Kidney (tissue), 14 donors: Measurements from ENCODE around the gene GABRR3. TPM values are rescaled to one million over a fixed set of nuclear protein-coding genes. Genes with fewer than 3 reads are reported as not detected.

ENCODE experiments used
- DNase-seq, 5 donors: peaks; one replicate each; pipeline ENCODE4 v3.0.0-alpha.2; 2013 to 2020
- FAIRE-seq: peaks from 2 replicates; lab custom pipeline; 2012; peaks lifted over from hg19 to GRCh38; lab: Jason Lieb, UNC
- H3K27ac ChIP-seq, 2 donors: one replicate each; pipeline ENCODE4 v1.7.0; 2013; ENCODE audit warnings: low read depth in 2 of 2, low read length in 2 of 2, inconsistent platforms in 1 of 2
- H3K27me3 ChIP-seq: one replicate; pipeline ENCODE4 v1.7.1; 2013; ENCODE audit warnings: low read length, inconsistent platforms; ENCODE audit not compliant: control insufficient read depth, insufficient read depth
- H3K36me3 ChIP-seq, 3 donors: one replicate each; pipeline versions ENCODE4 v1.7.0 to v1.7.1; 2013; ENCODE audit warnings: low read length in 3 of 3, control low read depth in 1 of 3, inconsistent platforms in 1 of 3; ENCODE audit not compliant: insufficient read depth in 3 of 3, control insufficient read depth in 2 of 3
- H3K4me1 ChIP-seq, 3 donors: one replicate each; pipeline versions ENCODE4 v1.7.0 to v1.7.1; 2013; ENCODE audit warnings: low read length in 3 of 3, inconsistent platforms in 1 of 3, low read depth in 1 of 3; ENCODE audit not compliant: control insufficient read depth in 2 of 3, insufficient read depth in 2 of 3
- H3K4me3 ChIP-seq, 3 donors: one replicate each; pipeline versions ENCODE4 v1.7.0 to v1.8.1; 2013; ENCODE audit warnings: low read length in 3 of 3, control low read depth in 1 of 3, inconsistent platforms in 1 of 3
- H3K9ac ChIP-seq, 3 donors: one replicate each; pipeline versions ENCODE4 v1.7.0 to v1.7.1; 2013; ENCODE audit warnings: low read length in 3 of 3, control low read depth in 1 of 3, inconsistent platforms in 1 of 3
- H3K9me3 ChIP-seq, 3 donors: one replicate each; pipeline versions ENCODE4 v1.7.0 to v1.7.1; 2013; ENCODE audit warnings: low read length in 3 of 3, control low read depth in 1 of 3, inconsistent platforms in 1 of 3; ENCODE audit not compliant: control insufficient read depth in 2 of 3, insufficient read depth in 1 of 3
- intact Hi-C: fragments of 100-400 bp; cut with DNase I; formaldehyde crosslinking; loops from one replicate; pipeline ENCODE4 v1.11.1; 2022
- polyA plus RNA-seq: library from polyadenylated mRNA; stranded (reverse); fragments of 350-450 nt; fragmentation: Illumina TruSeq; extraction: RNeasy Lipid Tissue Mini Kit (QIAGEN cat#74804); gene quantifications from one replicate; pipeline ENCODE4 v1.2.3, GENCODE V29; 2014; ENCODE audit warnings: low read depth, low replicate concordance; ENCODE audit not compliant: insufficient read depth
- total RNA-seq: library from RNA; stranded (reverse); fragmentation: NEBNext Ultra II Directional; extraction: Animal tissue kit (Norgen Biotek cat#: 25700); gene quantifications from one replicate; pipeline ENCODE4 v1.2.1, GENCODE V29; 2021
- TF ChIP-seq, protein P1 (sequence below): IDR thresholded peaks from 3 replicates; pipeline ENCODE4 v1.5.1; 2012; ENCODE audit warnings: mild to moderate bottlenecking, moderate library complexity, borderline replicate concordance; ENCODE audit not compliant: insufficient read depth; ENCODE audit errors: extremely low read depth
- donor health status: control.
- donor health status: control.
- donor health status: control.
- donor health status: control.
- donor health status: control.
- donor health status: DM: yes; HTN: yes; CAD: no.
- donor health status: Normal renal cell carcinoma (clear cell type).

GABRR3 gene
- total and polyA plus RNA-seq, 2 donors from 2014 or later = not detected

DNA sequence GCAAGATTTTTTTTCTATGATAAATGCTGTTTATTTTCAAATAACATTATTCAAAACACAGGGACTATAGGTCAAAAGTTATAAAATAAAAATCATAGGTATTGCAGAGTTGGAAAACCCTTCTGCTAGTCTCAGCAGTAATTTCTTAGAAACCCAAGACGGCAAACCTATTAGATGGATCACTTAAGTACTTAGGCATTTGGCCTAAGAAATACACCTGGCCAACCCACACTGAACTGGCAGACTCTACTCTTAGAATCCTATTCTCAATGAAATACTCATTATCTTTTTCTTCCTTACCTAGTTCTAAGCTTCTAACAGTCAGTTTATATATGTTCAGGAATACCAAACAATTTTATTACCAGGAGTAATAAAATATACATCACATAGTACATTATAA, 32.4 kb downstream of the GABRR3 start:
- Histone ChIP-seq H3K9ac (no peak overlapping the region), H3K9me3 (no peaks in the 10 kb centered on the region), H3K4me3 (no peak overlapping the region), H3K4me1 (no peaks in the 10 kb centered on the region), H3K36me3 (no peaks in the 10 kb centered on the region), H3K27ac (no peak overlapping the region), H3K27me3 (no peaks in the 10 kb centered on the region)
- DNase-seq = no peak
- TF ChIP-seq, protein P1, sequence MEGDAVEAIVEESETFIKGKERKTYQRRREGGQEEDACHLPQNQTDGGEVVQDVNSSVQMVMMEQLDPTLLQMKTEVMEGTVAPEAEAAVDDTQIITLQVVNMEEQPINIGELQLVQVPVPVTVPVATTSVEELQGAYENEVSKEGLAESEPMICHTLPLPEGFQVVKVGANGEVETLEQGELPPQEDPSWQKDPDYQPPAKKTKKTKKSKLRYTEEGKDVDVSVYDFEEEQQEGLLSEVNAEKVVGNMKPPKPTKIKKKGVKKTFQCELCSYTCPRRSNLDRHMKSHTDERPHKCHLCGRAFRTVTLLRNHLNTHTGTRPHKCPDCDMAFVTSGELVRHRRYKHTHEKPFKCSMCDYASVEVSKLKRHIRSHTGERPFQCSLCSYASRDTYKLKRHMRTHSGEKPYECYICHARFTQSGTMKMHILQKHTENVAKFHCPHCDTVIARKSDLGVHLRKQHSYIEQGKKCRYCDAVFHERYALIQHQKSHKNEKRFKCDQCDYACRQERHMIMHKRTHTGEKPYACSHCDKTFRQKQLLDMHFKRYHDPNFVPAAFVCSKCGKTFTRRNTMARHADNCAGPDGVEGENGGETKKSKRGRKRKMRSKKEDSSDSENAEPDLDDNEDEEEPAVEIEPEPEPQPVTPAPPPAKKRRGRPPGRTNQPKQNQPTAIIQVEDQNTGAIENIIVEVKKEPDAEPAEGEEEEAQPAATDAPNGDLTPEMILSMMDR = no peak
- intact Hi-C loops = no loop called here
- FAIRE-seq = no peak

DNA sequence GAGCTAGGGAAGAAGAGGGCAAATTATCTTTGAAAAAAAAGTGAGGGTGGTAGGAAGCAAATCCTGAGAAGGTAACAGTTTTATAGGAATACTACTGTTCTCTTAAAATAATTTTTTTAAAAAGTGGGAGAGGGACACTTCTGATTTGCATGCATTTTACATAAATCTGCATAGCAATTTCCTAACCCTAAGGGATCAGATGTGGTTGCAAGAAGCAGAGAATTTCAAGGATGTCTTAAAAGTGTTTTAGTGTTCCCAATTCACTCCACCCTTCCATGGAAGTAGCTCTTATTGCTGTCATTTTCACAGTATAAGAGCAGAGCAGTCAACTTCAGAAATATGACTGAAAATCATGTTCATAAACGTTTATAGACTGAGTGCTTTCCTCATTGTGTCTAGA, 35.1 kb downstream of the GABRR3 start:
- Histone ChIP-seq H3K9me3 (no peaks in the 10 kb centered on the region), H3K36me3 (no peaks in the 10 kb centered on the region), H3K27me3 (no peaks in the 10 kb centered on the region), H3K4me1 (no peaks in the 10 kb centered on the region), H3K27ac (no peak overlapping the region), H3K9ac (no peak overlapping the region), H3K4me3 (no peak overlapping the region)
- TF ChIP-seq, protein P1 = no peak
- intact Hi-C loops = no loop called here
- DNase-seq = no peak
- no peak for FAIRE-seq

DNA sequence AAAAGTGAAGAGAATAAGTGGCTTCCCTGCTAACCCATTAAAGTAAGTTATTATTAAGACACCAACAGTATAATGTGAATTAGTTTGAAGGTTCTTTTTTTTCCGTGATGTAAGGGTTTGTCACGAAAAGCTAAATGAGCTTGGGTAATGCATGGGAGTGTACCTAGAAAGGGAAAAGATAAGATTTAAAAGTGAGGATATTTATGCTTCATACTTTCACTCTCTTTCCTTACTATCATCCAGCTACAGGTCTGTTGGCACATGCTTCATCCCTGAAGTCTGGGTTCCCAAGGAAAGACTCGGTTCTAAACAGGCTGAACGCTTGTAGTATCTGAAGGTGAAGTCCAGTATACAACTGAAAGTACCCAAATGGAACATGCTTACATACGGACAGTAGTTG, 36.0 kb downstream of the GABRR3 start:
- Histone ChIP-seq H3K9me3 (no peaks in the 10 kb centered on the region), H3K4me3 (no peak overlapping the region), H3K9ac (no peak overlapping the region), H3K4me1 (no peaks in the 10 kb centered on the region), H3K27ac (no peak overlapping the region), H3K36me3 (no peaks in the 10 kb centered on the region), H3K27me3 (no peaks in the 10 kb centered on the region)
- FAIRE-seq = no peak
- TF ChIP-seq, protein P1 = no peak
- no peak for DNase-seq
- intact Hi-C loops = no loop called here

DNA sequence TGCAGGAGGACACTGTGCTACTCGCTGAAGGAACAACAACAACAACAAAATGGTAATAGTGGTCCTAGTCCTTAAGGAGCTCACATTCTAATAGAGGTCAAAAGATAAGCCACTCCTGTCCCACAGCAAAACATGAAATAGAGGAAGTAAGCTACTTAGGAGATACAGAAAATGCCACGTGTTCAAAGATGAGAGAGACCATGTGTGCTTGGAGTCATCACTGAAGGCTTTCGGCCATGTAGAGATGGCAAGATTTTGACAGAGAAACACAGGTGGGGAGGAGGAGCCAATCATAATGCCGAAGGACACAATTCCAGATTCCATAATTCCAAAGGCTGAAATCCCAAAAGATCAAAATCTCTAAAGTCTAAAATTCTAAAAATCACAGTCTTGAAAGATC, 38.1 kb downstream of the GABRR3 start:
- FAIRE-seq (peak; percentile 13), DNase-seq (no peak)
- no peaks in the 10 kb centered on the region for H3K9me3 ChIP-seq
- TF ChIP-seq, protein P1 = no peak
- no peaks in the 10 kb centered on the region for H3K4me1 ChIP-seq
- no peak overlapping the region for H3K9ac ChIP-seq
- no peak overlapping the region for H3K27ac ChIP-seq
- intact Hi-C loops = no loop called here
- no peak overlapping the region for H3K4me3 ChIP-seq
- no peaks in the 10 kb centered on the region for H3K27me3 ChIP-seq
- H3K36me3 ChIP-seq = no peaks in the 10 kb centered on the region
